Esophagus squamous epithelium (tissue), 4 donors: ENCODE data around the gene GRAMD2B.

Experiments
- CTCF ChIP-seq, 6 experiments: fragments of 450-650 bp in 4 of 6; fragments of 200-600 bp in 2 of 6; sonication (generic) in 2 of 6; IDR thresholded peaks; one replicate each; pipeline ENCODE4 v1.5.1; 2016 to 2019; ENCODE audit warnings: antibody characterized with exemption in 6 of 6, mild to moderate bottlenecking in 4 of 6, moderate library complexity in 4 of 6
- POLR2A ChIP-seq, 4 donors: fragments of 450-650 bp; IDR thresholded peaks; one replicate each; pipeline ENCODE4 v1.6.1; 2017; ENCODE audit warnings: antibody characterized with exemption in 4 of 4, mild to moderate bottlenecking in 4 of 4, moderate library complexity in 3 of 4

- TF ChIP-seq CTCF (IDR thresholded peaks at IDR 0.05) (no peak), POLR2A (IDR thresholded peaks at IDR 0.05) (no peak)
These were observed 61.0 kb downstream of the GRAMD2B start for GRCh38 chr5:126484253-126484652.
